ENCODE measurements around the gene CAPS2.

DNA sequence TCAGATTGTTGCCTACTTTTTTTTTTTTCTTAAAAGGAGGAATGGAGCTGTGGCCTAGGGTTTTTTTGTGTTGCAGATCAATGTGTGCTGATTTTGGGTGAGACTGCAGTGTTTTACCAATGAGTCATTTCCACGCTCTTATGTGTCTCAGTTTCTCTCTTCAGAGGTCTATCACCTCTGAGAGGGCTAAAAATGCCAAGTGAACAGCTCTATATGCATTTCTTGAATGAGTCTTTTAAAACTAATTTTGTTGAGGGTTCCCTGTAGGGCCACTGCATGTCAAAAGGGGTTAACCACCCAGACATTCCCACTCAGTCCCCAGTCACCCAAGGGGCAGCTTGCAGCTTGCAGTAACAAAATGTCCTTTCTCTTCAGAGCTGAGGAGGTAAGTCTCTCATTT lies 36.5 kb upstream of the CAPS2 start:
- TF ChIP-seq, protein P1, sequence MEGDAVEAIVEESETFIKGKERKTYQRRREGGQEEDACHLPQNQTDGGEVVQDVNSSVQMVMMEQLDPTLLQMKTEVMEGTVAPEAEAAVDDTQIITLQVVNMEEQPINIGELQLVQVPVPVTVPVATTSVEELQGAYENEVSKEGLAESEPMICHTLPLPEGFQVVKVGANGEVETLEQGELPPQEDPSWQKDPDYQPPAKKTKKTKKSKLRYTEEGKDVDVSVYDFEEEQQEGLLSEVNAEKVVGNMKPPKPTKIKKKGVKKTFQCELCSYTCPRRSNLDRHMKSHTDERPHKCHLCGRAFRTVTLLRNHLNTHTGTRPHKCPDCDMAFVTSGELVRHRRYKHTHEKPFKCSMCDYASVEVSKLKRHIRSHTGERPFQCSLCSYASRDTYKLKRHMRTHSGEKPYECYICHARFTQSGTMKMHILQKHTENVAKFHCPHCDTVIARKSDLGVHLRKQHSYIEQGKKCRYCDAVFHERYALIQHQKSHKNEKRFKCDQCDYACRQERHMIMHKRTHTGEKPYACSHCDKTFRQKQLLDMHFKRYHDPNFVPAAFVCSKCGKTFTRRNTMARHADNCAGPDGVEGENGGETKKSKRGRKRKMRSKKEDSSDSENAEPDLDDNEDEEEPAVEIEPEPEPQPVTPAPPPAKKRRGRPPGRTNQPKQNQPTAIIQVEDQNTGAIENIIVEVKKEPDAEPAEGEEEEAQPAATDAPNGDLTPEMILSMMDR (IDR thresholded peaks at IDR 0.05) = no peak
- TF ChIP-seq POLR2AphosphoS5 (IDR thresholded peaks at IDR 0.05) = no peak

Measured in suprapubic skin (tissue), 3 donors.